Activated CD4-positive, alpha-beta T cell treated with anti-CD3 and anti-CD28 coated beads for 48 hours (primary cell): ENCODE results near the gene CDT1.
A peak's percentile ranks its signal among the peaks of the same experiment; 100 is the strongest.

Experiments
- DNase-seq: peaks from one replicate; pipeline ENCODE4 v3.0.0-alpha.2; 2020

CDT1 gene

DNA sequence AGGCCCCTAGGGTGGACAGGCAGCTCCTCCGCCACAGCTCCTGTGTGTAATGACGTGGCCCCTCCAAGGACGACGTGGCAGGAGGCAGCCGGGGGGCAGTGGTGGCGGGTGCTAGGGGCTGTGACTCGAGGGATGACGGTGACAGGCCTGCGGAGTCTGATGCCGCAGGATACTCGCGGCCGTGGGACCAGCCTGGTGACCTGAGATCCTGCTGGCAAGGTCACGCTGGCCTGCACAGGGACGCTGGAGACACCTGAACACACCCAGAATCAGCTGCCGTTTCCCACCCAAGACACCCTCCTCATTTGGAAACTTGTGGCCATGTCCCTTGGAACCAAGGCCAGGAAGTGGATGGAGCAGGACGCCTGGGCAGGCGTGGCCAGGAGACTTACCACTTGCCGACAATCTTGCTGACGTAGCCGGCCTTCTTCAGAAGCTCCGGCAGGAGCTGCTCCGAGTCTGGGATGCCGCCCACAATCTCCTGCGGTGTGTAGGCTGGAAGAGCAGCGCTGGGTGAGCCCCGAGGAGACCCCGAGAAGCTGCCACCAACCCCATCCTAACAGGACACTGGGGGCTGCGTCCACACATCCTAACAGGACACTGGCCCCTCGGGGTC is 37.1 kb downstream of the CDT1 start:
- no peak for DNase-seq

- no peak for DNase-seq
Measured at GRCh38 chr16:88841521-88842307, 38.1 kb downstream of the CDT1 start.

GRCh38 chr16:88842308-88842756 is 38.7 kb downstream of the CDT1 start:
- no peak for DNase-seq

GRCh38 chr16:88842806-88843205 is 39.2 kb downstream of the CDT1 start:
- no peak for DNase-seq

- no peak for DNase-seq
Measured at GRCh38 chr16:88843256-88843655, 39.7 kb downstream of the CDT1 start.

DNA sequence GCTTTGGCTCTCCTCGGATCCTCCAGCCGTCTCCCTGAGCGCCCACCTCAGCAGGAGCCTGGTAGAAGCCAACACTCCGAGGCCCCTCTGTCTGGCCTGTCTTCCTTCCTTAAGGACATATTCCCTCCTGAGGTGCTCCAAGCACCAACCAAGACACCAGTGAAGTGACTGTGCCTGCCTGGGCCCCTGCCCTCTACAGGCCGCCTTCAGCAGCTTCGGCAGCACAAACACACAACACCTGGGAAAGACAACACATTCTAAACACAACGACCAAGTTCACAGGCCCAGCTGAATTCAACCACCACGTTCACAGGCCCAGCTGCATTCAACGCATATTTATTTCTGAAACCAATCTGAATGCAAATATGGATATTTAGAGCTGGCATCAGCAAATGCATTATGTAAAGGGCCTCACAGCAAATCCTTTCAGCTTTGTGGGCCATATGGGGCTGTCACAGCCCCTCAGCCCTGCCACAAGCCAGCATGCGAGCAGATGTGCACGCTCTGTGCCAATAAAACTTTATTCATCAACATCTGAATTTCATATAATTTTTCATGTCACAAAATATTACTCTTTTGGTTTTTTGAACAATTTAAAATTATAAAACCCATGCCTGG is 40.9 kb downstream of the CDT1 start:
- DNase-seq, result no peak

DNA sequence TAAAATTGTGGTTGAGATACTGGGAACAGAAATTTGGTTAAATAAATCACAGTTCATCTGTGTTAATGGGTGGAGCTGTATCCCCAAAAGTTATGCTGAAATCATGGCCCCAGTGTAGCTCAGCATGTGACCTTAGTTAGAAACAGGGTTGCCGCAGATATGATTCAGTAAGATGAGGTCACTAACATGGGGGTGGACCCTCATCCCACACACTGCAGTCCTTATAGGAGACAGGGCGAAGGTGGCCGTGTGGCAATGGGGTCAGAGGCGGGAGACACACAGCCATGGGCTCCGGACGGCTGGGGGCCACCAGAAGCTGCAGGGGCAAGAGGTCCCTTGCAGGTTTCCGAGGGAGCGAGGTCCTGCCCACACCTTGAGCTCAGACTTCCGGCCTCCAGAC is 42.5 kb downstream of the CDT1 start:
- no peak for DNase-seq

GRCh38 chr16:88847654-88848053 is 44.1 kb downstream of the CDT1 start:
- DNase-seq, result no peak

DNA sequence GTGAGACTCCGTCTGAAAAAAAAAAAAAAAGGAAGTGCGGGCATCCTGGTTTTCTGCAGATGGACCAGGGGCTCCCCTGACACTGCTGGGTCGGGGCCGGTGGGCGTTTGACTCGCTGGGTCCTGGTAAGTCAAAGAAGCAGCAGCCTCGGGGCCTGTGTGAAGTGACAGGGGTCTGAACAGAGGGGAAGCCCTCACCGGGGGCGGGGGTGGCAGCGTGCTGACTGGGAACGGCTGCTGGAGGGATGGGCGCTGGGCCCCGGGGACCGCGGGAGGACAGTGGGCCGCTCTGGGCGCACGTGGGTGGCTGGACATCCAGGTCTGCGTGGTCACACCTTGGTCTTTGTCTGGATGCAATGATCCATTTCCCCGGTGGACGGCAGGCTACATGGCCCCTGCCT is 45.0 kb downstream of the CDT1 start:
- DNase-seq, result no peak

GRCh38 chr16:88850531-88851199 is 47.1 kb downstream of the CDT1 start:
- no peak for DNase-seq

GRCh38 chr16:88851616-88852015 is 48.0 kb downstream of the CDT1 start:
- DNase-seq, result no peak

- no peak for DNase-seq
Measured at GRCh38 chr16:88853325-88853941, 49.8 kb downstream of the CDT1 start.

GRCh38 chr16:88854306-88855111 is 50.9 kb downstream of the CDT1 start:
- no peak for DNase-seq

GRCh38 chr16:88855176-88855575 is 51.6 kb downstream of the CDT1 start:
- DNase-seq, result no peak

- DNase-seq, result no peak
Measured at GRCh38 chr16:88855736-88856121, 52.1 kb downstream of the CDT1 start.

GRCh38 chr16:88856122-88856827 is 52.7 kb downstream of the CDT1 start:
- no peak for DNase-seq

GRCh38 chr16:88856828-88857727 is 53.5 kb downstream of the CDT1 start, which contains the start of the genes GALNS and TRAPPC2L:
TSS of gene GALNS (minus strand) at chr16:88856947. CDS start at chr16:88856877, 70 bp downstream.
TSS of gene TRAPPC2L (plus strand) at chr16:88857127. CDS start at chr16:88857151, 24 bp downstream.
- peak; percentile 100 for DNase-seq

DNA sequence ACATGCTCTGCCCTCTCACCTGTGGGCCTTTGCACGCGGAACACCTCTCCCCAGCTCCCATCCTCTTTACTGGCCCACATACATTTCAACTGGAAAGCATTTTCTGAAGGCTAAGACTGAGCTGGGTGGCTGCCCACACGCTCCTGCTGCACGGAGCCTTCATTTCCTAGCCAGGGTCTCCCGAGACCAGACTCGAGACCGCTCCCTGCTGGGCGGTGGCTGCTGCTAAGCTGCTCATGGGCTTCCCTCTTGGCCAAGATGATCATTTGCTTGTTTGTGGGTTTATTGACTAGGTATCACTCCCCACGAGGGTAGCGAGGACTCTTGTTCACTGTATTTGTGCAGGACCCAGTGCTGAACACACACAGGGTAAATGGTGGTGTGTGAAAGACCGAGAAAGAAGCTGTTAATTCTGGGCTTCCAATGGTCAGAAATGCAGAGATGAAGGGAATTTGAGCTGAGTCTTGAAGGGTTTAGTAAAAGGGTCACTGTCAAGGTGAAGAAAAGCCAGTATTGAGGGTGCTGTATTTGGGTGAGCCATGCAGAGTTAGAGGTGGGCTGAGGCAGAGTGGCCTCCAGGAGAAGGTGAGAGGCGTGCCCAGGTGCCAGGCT is 54.2 kb downstream of the CDT1 start:
- DNase-seq, result peak; percentile 84
